Activated naive CD4-positive, alpha-beta T cell treated with anti-CD3 and anti-CD28 coated beads, Interleukin-2, amount 50 U/mL, for 16 hours (primary cell): ENCODE data around the gene FRRS1L.

Experiments
- DNase-seq: peaks from one replicate; pipeline ENCODE4 v3.0.0-alpha.2; 2020

FRRS1L gene

DNA sequence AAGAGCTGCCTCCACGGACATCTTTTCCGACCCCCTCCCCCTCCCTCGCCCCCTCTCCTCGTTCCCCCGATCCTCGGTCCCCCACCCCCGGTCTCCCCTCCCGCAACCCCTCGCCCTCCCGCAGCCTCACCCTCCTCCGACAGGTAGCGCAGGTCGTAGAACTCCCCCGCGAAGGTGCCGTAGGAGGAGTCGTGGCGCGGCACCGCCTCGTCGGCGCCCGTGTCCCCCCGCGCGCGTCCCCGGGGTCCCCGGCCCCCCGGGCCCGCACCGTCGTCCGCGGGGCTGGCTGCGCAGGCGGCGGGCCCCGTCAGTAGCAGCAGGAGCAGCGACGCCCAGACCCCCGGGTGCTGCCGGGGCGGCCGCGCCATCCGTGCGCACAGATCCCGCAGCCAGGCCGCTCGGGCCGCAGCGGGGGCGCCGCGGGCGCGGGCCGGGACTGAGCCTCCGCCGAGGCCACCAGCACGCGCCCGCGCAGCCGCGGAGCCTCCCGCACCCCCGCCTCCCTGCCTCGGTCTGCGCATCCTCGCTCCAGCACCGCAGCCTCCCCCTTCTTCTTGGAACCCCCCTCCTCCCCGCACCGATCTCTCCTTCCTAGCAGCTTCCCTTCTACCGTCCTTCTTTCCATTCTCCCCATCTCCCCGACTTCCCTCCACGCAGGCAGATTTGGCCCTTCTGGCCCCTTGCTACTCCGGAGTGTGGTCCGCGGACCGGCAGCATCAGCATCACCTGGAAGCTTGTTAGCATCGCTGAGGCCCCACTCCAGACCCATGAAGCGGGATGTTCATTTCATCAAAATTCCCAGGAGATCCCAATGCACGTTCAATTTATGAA, at the start of gene FRRS1L:
FRRS1L (minus strand) TSS at position 479 of the 831 bp plus-strand sequence; CDS start at position 368, 111 bp downstream.
- DNase-seq: no peak

GRCh38 chr9:109214414-109214813, 47.4 kb upstream of the FRRS1L start:
- no peak for DNase-seq

DNA sequence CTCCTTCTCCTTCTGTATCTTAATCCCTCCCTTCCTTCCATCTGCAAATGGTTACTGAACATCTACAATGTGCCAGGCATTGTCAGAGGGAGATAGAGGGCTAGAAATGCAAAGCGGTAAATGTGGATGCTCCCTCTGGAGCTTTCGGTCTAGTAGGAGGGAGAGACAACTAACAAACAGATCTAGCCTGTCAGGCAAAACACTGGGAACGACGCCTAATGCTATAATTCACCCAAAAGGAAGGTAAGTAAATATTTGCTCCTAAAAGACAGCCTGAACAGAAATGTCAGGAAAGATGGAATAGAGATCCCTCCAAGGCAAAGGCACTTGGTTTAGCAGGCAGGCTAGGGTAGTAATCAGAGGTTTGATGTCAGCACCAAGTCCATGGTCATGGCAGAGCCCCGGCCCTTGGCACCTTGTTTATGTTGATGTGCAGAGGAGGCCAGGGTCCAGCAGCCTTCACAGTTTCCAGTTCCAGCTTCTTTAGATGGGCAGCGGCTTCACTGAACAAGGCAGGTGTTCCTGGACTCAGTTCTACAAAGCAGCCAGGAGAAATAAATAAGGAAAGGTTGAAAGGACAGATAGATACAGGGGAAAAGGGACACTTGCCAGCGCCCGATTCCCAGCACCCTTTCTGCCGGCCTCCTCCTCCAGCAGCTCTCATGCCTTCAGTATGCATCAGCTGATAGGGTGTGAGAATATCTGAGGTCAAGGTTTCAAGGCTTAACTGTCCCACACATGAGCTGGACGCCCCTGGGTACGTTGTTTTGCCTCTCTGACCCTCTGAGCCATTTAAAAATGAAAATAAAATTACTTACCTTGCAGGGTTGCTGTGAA, 46.5 kb upstream of the FRRS1L start:
- no peak for DNase-seq

GRCh38 chr9:109212768-109213167, 45.7 kb upstream of the FRRS1L start:
- DNase-seq: no peak

GRCh38 chr9:109206670-109207069, 39.6 kb upstream of the FRRS1L start:
- DNase-seq: no peak

DNA sequence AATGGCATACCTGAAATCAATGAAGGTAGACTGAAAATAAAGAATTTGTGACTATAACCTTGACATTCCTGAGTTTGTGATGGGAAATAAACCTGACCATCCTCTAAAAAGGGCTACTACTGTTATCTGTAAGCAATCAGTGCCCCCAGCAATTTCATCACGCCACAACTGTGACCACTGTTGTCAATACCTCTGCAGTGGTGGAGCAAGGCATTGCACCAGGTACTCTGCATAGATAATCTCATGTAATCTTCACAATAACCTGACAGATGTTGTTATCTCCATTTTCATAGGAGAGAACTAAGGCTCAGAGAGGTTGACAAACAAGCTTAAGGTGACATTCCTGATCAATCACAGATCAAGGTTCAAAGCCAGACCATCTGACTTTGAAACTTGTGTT, 38.5 kb upstream of the FRRS1L start:
- DNase-seq: no peak

DNA sequence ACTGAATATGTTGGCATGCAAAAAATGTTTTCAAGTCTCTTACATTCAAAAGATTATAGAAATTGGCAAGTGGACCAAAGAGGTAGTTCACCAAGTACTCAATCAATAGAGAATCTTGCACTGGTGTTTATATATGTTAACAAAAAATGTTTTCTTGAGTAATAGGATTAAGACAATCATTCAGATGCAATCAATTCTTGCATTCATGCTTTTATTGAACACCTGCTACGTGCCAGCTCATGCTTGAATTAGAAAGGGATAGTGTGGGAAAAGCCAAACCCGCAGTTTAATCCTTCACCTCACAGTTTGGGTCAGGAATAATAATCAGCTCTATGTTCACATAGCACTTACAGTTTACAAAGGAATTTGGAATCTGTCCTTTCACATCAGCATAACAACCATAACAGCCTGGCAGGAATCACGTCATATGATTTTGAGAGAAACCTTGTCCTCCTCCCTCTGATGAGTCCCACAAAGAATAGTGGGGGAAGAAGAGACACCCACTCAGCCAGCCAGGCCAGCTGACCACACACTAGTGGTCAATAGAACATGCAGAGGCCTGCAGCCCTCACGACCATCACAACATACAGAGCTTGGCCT, 36.8 kb upstream of the FRRS1L start:
- no peak for DNase-seq

GRCh38 chr9:109199676-109200075, 32.6 kb upstream of the FRRS1L start:
- DNase-seq: no peak

DNA sequence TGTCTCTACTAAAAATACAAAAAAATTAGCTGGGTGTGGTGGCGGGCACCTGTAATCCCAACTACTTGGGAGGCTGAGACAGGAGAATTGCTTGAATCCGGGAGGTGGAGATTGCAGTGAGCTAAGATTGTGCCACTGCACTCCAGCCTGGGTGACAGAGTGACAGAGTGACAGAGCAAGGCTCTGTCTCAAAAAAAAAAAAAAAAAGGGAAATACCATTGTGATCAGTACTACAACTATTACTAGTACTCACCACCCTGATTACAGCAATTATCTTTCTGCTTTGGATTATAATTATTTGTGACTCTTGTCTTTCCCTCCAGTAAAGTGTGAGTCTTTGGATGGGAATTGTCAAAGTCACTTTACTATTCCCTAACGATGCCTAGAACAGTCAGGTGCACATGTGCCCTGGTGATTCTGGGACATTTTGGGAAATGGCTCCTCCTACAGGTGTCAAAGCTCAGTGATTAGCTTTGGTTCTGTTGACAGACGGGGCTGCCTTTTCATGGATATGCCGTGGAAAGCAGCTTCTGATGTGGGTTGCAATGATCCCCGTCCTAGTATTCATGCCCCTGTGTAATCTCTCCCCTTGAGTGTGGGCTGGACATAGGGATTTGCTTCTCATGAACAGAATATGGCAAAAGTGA, 31.8 kb upstream of the FRRS1L start:
- no peak for DNase-seq

GRCh38 chr9:109193974-109194556, 27.0 kb upstream of the FRRS1L start:
- DNase-seq: no peak

GRCh38 chr9:109192732-109193361, 25.8 kb upstream of the FRRS1L start:
- no peak for DNase-seq

GRCh38 chr9:109191746-109192145, 24.7 kb upstream of the FRRS1L start:
- no peak for DNase-seq

DNA sequence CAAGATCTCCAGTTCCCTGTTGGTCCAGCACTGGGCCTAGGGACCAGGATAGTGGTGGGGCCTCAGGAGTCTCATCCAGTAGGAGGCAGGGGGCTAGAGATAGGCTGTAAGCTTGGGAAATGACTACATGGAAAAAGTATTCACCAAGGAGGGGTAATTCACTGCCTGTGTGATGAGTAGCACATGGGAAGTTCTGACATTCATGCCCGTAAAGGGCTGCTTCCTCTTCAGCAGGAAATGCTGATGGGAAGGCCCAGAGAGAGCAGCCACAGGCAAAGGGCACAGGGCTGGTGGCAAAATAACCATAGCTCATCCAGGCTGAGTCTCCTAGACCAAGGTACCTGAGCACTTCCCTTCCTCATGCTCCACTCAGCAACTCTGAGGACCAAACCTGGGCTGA, 23.1 kb upstream of the FRRS1L start:
- no peak for DNase-seq

GRCh38 chr9:109186857-109187520, 19.9 kb upstream of the FRRS1L start:
- DNase-seq: no peak

- DNase-seq: no peak
Measured at GRCh38 chr9:109182940-109183798, 16.1 kb upstream of the FRRS1L start.

GRCh38 chr9:109182550-109182939, 15.5 kb upstream of the FRRS1L start:
- DNase-seq: no peak

DNA sequence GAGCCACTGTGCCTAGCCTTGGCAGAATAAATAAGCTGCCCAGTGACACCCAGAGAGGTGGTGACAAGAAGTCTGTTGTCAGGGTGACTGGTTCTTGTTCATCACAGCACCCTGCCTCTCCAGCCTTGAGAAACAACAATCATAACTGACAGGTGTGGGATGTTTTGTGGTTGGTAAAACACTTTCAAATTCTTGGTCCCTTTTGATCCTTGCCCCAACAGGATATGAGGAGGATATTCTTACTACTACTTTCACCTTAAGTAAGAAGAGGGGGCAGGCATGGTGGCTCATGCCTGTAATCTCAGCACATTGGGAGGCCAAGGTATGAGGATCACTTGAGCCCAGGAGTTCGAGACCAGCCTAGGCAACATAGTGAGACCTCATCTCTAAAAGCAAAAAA, 14.2 kb upstream of the FRRS1L start:
- DNase-seq: peak; percentile 41

- no peak for DNase-seq
Measured at GRCh38 chr9:109179801-109180523, 12.9 kb upstream of the FRRS1L start.

GRCh38 chr9:109176963-109177362, 9.9 kb upstream of the FRRS1L start:
- no peak for DNase-seq

GRCh38 chr9:109176386-109176785, 9.3 kb upstream of the FRRS1L start:
- no peak for DNase-seq
